ENCODE measurements around the gene IL25. TPM values are rescaled to one million over a fixed set of nuclear protein-coding genes. Genes with fewer than 3 reads are reported as not detected.

Gene IL25
- total and polyA plus RNA-seq, 2 of the 8 experiments (the other 6 are each of a cell fraction or from before 2014, with no cell fraction given): not detected

- no peak for TF ChIP-seq FOSL1 (IDR thresholded peaks at IDR 0.05; ENCODE audit: insufficient read depth, low read depth, low read length)
- TF ChIP-seq SP4 (IDR thresholded peaks at IDR 0.05; ENCODE audit: low read length): no peak
- no peak for TF ChIP-seq MAFK (IDR thresholded peaks at IDR 0.05; ENCODE audit: low read depth, low read length)
- no peak for TF ChIP-seq KDM5A (IDR thresholded peaks at IDR 0.05; ENCODE audit: low read length)
- no peak for TF ChIP-seq ZNF274 (IDR thresholded peaks at IDR 0.05; ENCODE audit: borderline replicate concordance, extremely low read depth, low read length)
- no peak for TF ChIP-seq SAP30 (IDR thresholded peaks at IDR 0.05; ENCODE audit: insufficient read depth, insufficient replicate concordance, low read length)
Observed at GRCh38 chr14:23421594-23421993, 49.0 kb downstream of the IL25 start (continued).

Data from H1 (cell line).